Left hindlimb (tissue), 1 donor: Measurements from ENCODE around the gene METTL23.
A peak's percentile ranks its signal among the peaks of the same experiment; 100 is the strongest.

Experiments used
- DNase-seq: peaks from one replicate; pipeline ENCODE4 v3.0.0-alpha.2; 2018

The METTL23 gene

GRCh38 chr17:76726776-76727718 is at the start of gene METTL23:
Gene METTL23, plus strand, starts transcription at chr17:76726839. Its CDS starts 2,872 bp downstream, at chr17:76729711.
- DNase-seq, result peak; percentile 89

- no peak for DNase-seq
Observed at GRCh38 chr17:76677406-76677805, 49.2 kb upstream of the METTL23 start.

- no peak for DNase-seq
Observed at GRCh38 chr17:76678330-76678729, 48.3 kb upstream of the METTL23 start.

GRCh38 chr17:76679239-76679638 is 47.4 kb upstream of the METTL23 start:
- no peak for DNase-seq

GRCh38 chr17:76681222-76682137 is 45.2 kb upstream of the METTL23 start:
- DNase-seq, result peak; percentile 78

DNA sequence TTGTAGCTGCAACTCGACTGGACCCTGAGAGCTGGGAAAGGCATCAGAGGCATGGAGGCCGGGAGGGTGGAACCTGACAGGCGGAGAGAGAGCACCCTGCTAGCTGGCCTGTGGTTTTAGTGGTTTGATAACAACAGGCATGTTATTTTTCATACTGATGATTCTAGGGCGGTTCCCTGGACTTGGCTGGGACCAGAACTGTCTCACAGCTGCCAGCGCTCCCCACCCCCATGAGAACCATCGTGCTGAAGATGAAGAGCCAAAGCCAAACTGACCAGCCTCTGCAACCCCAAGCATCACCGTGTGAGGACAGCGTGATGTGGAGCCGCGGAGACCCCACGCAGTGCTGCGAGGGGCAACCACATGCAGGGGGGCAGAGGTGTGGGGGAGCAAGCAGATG is 44.3 kb upstream of the METTL23 start:
- DNase-seq, result peak; percentile 58

DNA sequence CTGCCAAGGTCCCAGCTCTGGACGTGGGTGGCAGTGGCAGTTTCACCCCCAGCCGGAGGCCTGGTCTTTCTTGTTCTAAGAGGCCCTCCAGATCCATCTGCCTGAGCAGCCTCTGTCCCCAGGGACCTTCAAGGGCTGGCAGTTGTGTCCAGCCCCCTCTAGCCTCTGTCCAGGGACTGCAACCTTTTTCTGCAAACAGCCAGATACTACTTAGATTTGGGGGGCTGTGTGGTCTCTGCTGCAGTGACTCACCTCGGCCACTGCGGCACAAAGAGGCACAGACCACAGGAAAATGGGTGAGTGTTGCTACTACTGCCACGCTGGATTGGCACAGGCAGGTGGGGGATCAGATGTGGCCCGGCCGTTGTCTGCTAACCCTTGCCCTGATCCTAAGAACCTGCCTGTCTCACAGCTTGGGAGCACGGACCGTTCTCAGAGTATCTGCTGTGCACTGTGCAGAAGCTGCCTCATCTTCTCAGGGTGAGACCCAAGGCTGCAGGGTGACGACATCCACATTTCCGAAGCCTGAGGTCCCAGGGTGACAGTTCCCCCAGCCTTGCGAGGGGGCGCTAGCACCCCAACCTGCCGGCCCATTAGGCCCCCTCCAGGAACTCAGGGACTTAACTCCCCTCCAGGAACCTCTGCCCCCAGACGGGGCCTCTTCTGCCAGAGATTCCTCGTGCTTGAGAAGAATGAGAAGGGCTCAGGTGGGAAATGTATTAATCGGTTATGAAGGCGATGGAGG is 43.5 kb upstream of the METTL23 start:
- DNase-seq, result no peak

DNA sequence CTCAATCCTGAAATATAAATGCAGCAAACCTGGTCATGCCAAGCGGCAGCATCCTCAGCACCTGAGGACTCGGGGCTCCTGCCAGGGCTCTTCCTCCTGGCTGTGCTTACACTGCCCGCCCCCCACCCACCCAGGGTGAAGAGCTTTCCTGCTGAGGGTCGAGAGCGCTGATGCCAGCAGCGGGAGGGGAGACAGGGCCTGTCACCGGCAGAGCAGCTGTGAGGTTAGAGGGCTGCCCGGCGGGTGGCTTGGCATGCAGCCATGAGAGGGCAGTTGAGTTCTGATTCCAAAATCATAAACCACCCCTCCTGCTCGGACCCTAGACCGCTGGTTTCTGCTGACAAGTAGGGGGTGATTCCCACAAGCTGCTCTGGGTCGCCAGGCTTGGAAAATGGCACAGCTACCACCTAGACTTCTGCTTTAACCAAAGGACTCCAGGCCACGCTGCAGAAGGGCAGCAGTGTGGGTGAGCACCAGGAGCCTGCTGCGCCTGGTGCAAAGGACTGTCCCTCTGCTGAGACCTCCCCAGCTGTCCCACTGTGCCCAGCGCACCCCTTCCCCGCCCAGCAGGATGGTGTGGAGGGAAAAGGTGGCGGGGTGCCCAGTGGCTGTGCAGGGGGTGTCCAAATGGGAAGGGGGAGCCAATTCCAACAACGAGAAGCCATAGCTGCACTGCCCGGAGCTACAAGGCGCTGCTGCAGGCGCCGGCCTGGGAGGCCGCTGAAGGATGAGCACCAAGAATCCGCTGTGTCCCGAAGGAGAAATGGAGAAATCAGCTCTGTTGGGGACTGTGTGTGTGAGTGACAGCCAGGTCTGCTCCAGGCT is 42.5 kb upstream of the METTL23 start:
- no peak for DNase-seq

- no peak for DNase-seq
Observed at GRCh38 chr17:76684756-76685155, 41.9 kb upstream of the METTL23 start.

GRCh38 chr17:76685366-76685765 is 41.3 kb upstream of the METTL23 start:
- DNase-seq, result no peak

DNA sequence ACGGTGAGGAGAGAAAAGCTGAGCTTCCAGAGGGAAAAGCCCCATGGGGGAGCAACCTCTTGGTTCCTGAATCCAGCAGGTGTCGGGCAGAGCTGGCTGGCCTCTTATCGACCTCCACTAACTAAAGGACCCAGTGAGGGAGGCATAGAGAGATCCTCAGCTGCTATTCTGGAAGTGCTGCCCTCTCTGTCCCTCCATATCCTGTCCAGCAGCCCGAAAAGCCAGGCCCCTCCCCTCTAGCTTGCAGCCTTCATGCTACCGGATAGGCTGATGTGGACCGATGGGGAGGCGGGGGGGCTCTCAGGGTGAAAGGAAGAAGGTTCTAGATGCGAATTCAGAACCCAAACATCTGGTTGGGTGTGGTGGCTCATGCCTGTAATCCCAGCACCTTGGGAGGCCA is 40.8 kb upstream of the METTL23 start:
- DNase-seq, result no peak

- no peak for DNase-seq
Observed at GRCh38 chr17:76686538-76687297, 39.9 kb upstream of the METTL23 start.

GRCh38 chr17:76687298-76688164 is 39.1 kb upstream of the METTL23 start:
- DNase-seq, result peak; percentile 71

GRCh38 chr17:76688165-76688622 is 38.4 kb upstream of the METTL23 start:
- no peak for DNase-seq

DNA sequence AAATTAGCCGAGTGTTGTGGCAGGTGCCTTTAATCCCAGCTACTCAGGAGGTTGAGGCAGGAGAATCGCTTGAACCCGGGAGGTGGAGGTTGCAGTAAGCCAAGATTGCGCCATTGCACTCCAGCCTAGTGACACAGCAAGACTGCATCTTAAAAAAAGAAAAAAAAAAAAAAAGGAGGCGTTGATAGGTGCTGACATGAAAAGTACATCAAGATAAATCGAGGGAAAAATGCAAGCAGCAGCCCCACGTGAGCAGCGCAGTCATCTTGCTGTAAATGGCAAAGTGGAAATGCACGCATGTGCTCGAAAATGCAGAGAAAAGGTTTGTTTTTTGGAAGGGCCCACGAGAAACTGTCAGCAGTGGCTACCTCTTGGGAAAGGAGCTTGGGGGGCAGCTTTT is 36.8 kb upstream of the METTL23 start:
- no peak for DNase-seq

DNA sequence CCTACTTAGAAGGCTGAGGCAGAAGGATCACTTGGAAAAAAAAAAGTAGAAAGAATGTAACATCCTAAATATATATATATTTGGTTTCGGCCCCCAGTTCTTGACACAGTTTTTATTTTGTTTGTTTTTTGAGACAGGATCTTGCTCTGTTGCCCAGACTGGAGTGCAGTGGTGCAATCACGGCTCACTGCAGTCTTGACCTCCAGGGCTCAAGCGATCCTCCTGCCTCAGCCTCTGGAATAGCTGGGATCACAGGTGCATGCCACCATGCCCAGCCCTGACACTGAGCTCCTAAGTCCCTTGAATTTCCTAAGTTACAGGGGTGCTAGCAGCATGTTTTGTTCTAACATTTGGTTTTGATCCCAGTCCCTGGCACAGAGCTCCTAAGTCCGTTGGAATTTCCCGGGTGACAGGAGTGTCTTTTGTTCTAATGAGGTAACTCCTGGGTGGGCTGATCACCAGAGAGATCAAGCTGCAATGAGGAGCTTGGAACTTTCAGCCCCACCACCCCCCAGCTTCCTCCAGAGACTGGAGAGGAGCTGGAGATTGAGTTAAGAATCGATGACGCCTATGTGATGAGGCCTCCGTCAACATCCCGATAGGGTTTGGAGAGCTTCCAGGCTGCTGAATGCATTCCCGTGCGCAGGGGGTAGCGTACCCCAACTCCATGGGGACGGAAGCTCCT is 35.9 kb upstream of the METTL23 start:
- DNase-seq, result no peak

- DNase-seq, result no peak
Observed at GRCh38 chr17:76691379-76692191, 35.1 kb upstream of the METTL23 start.

GRCh38 chr17:76695059-76695831 is 31.4 kb upstream of the METTL23 start:
- no peak for DNase-seq
